ENCODE results near the gene RNF38.

GRCh38 chr9:36431078-36431477, 31.0 kb upstream of the RNF38 start:
- TF ChIP-seq CTCF (IDR thresholded peaks at IDR 0.05) (no peak), POLR2A (IDR thresholded peaks at IDR 0.05) (no peak)
